IMR-90 (cell line): ENCODE measurements around the gene PSMB2. TPM values are rescaled to one million over a fixed set of nuclear protein-coding genes. Genes with fewer than 3 reads are reported as not detected.

Experiments
- ATAC-seq: fragments of 200-7000 bp; cut with Tn5 transposase; 2 replicates; pipeline ENCODE4 v1.9.1; 2020; ENCODE audit warnings: low read depth, mild to moderate bottlenecking, moderate library complexity
- BruUV-seq: library from RNA; stranded (reverse); fragments of 400-500 nt; replicated peaks from 2 replicates; lab custom pipeline; 2021; lab: Mats Ljungman, UMichigan
- CTCF ChIA-PET: fragments of 300-600 bp; formaldehyde crosslinking; extraction: SDS; loops from one replicate; lab custom pipeline; 2021; ENCODE audit warnings: antibody characterized with exemption; lab: Yijun Ruan, JAX
- POLR2A ChIA-PET: fragments of 300-600 bp; sonication (Branson Sonifier 250); formaldehyde crosslinking; loops from one replicate; lab custom pipeline; 2022; ENCODE audit warnings: antibody characterized with exemption; ENCODE audit not compliant: unreplicated experiment; lab: Charles Lee
- DNase-seq: peaks from one replicate; pipeline ENCODE4 v3.0.0; 2013
- H2AFZ ChIP-seq: replicated peaks from 2 replicates; pipeline ENCODE3; 2013; ENCODE audit warnings: low read length, mild to moderate bottlenecking; ENCODE audit not compliant: poor library complexity
- H2AK5ac ChIP-seq: 2 replicates; pipeline ENCODE4 v1.6.1; 2013; ENCODE audit warnings: low read depth, low read length, inconsistent platforms
- H2AK9ac ChIP-seq: replicated peaks from 2 replicates; pipeline ENCODE3; 2013; ENCODE audit warnings: mild to moderate bottlenecking, low read depth, low read length, moderate library complexity; ENCODE audit not compliant: poor library complexity
- H2BK120ac ChIP-seq: 2 replicates; pipeline ENCODE4 v1.6.1; 2013; ENCODE audit warnings: low read depth, low read length, inconsistent platforms
- H2BK15ac ChIP-seq: 3 replicates; pipeline ENCODE4 v1.6.1; 2013; ENCODE audit warnings: low read depth, low read length, inconsistent platforms
- H2BK20ac ChIP-seq: 2 replicates; pipeline ENCODE4 v1.6.1; 2013; ENCODE audit warnings: low read depth, mild to moderate bottlenecking, inconsistent platforms, low read length, moderate library complexity
- H2BK5ac ChIP-seq: 2 replicates; pipeline ENCODE4 v1.6.1; 2013; ENCODE audit warnings: mild to moderate bottlenecking, low read depth, low read length, inconsistent platforms; ENCODE audit not compliant: poor library complexity, severe bottlenecking
- H3K14ac ChIP-seq: replicated peaks from 2 replicates; pipeline ENCODE4 v1.6.1; 2013; ENCODE audit warnings: low read depth, low read length, inconsistent platforms
- H3K18ac ChIP-seq: 2 replicates; pipeline ENCODE4 v1.6.1; 2013; ENCODE audit warnings: low read depth, low read length, control low read depth
- H3K23ac ChIP-seq: 2 replicates; pipeline ENCODE4 v1.6.1; 2013; ENCODE audit warnings: low read depth, low read length, inconsistent platforms
- H3K27ac ChIP-seq: 2 replicates; pipeline ENCODE4 v1.5.1; 2013; ENCODE audit warnings: mild to moderate bottlenecking, control low read depth, low read length; ENCODE audit not compliant: insufficient read depth
- H3K27me3 ChIP-seq: 2 replicates; pipeline ENCODE4 v1.6.1; 2013; ENCODE audit warnings: low read length; ENCODE audit not compliant: control insufficient read depth, insufficient read depth
- H3K36me3 ChIP-seq: 2 replicates; pipeline ENCODE4 v1.6.1; 2013; ENCODE audit warnings: low read length, mixed read lengths; ENCODE audit not compliant: control insufficient read depth, insufficient read depth
- H3K4ac ChIP-seq: 2 replicates; pipeline ENCODE4 v1.6.1; 2013; ENCODE audit warnings: low read depth, low read length, inconsistent platforms
- H3K4me1 ChIP-seq: 2 replicates; pipeline ENCODE4 v1.6.1; 2013; ENCODE audit warnings: low read length, mixed read lengths; ENCODE audit not compliant: control insufficient read depth, insufficient read depth
- H3K4me2 ChIP-seq: 2 replicates; pipeline ENCODE4 v1.6.1; 2013; ENCODE audit warnings: low read depth, mild to moderate bottlenecking, control low read depth, low read length, moderate library complexity
- H3K4me3 ChIP-seq: 2 replicates; pipeline ENCODE4 v1.5.1; 2013; ENCODE audit warnings: low read depth, mild to moderate bottlenecking, control low read depth, low read length, moderate library complexity; ENCODE audit not compliant: insufficient read depth
- H3K56ac ChIP-seq: 2 replicates; pipeline ENCODE4 v1.6.1; 2013; ENCODE audit warnings: low read length, inconsistent platforms; ENCODE audit not compliant: insufficient read depth; ENCODE audit errors: extremely low read depth
- H3K79me1 ChIP-seq, 2 experiments: 2 replicates each; pipeline ENCODE4 v1.6.1; 2013; ENCODE audit warnings: low read length in 2 of 2, inconsistent platforms in 1 of 2, low read depth in 1 of 2
- H3K9ac ChIP-seq: 2 replicates; pipeline ENCODE4 v1.6.1; 2013; ENCODE audit warnings: low read depth, low read length, control low read depth
- H3K9me1 ChIP-seq: 2 replicates; pipeline ENCODE4 v1.6.1; 2013; ENCODE audit warnings: low read length, inconsistent platforms; ENCODE audit not compliant: insufficient read depth
- H3K9me3 ChIP-seq: 2 replicates; pipeline ENCODE4 v1.6.1; 2013; ENCODE audit warnings: low read length; ENCODE audit not compliant: control insufficient read depth, insufficient read depth
- H4K20me1 ChIP-seq: 2 replicates; pipeline ENCODE4 v1.6.1; 2013; ENCODE audit warnings: low read length, inconsistent platforms; ENCODE audit not compliant: insufficient read depth
- H4K5ac ChIP-seq: 2 replicates; pipeline ENCODE4 v1.6.1; 2013; ENCODE audit warnings: mild to moderate bottlenecking, low read depth, low read length, control low read depth
- H4K8ac ChIP-seq, 2 experiments: 2 replicates each; pipeline ENCODE4 v1.6.1; 2013; ENCODE audit warnings: low read depth in 2 of 2, low read length in 2 of 2, control low read depth in 1 of 2, inconsistent platforms in 1 of 2
- H4K91ac ChIP-seq: 2 replicates; pipeline ENCODE4 v1.6.1; 2013; ENCODE audit warnings: low read depth, low read length, inconsistent platforms; ENCODE audit not compliant: insufficient read depth
- BHLHE40 ChIP-seq: fragments of 150-350 bp; IDR thresholded peaks from 2 replicates; pipeline ENCODE4 v1.6.1; 2016; ENCODE audit warnings: mild to moderate bottlenecking, low read depth, low read length
- CEBPB ChIP-seq: IDR thresholded peaks from 2 replicates; pipeline ENCODE4 v1.6.1; 2012; ENCODE audit warnings: low read depth, low read length, improper control_type of control experiment
- CHD1 ChIP-seq: IDR thresholded peaks from 2 replicates; pipeline ENCODE4 v1.6.1; 2012; ENCODE audit warnings: low read depth, low read length, improper control_type of control experiment
- CTCF ChIP-seq: conservative IDR thresholded peaks from 2 replicates; pipeline ENCODE4 v1.5.1; 2012; ENCODE audit warnings: mild to moderate bottlenecking, low read depth, low read length, improper control_type of control experiment
- ELK1 ChIP-seq: fragments of 150-350 bp; IDR thresholded peaks from 2 replicates; pipeline ENCODE4 v1.6.1; 2016; ENCODE audit warnings: low read depth, mild to moderate bottlenecking, low read length, moderate library complexity, borderline replicate concordance
- FOS ChIP-seq: fragments of 150-350 bp; IDR thresholded peaks from 2 replicates; pipeline ENCODE4 v1.6.1; 2016; ENCODE audit warnings: low read depth, low read length
- MAFK ChIP-seq: IDR thresholded peaks from 2 replicates; pipeline ENCODE4 v1.6.1; 2012; ENCODE audit warnings: low read depth, low read length, improper control_type of control experiment
- MAZ ChIP-seq: IDR thresholded peaks from 2 replicates; pipeline ENCODE4 v1.6.1; 2012; ENCODE audit warnings: low read depth, mild to moderate bottlenecking, low read length, improper control_type of control experiment, moderate library complexity, borderline replicate concordance
- MXI1 ChIP-seq: IDR thresholded peaks from 2 replicates; pipeline ENCODE4 v1.6.1; 2012; ENCODE audit warnings: low read depth, mild to moderate bottlenecking, low read length, moderate library complexity, borderline replicate concordance
- NFE2L2 ChIP-seq: fragments of 150-350 bp; IDR thresholded peaks from 2 replicates; pipeline ENCODE4 v1.6.1; 2016; ENCODE audit warnings: low read depth, mild to moderate bottlenecking, low read length
- POLR2A ChIP-seq: IDR thresholded peaks from 2 replicates; pipeline ENCODE4 v1.6.1; 2012; ENCODE audit warnings: mild to moderate bottlenecking, low read depth, low read length
- RAD21 ChIP-seq: IDR thresholded peaks from 2 replicates; pipeline ENCODE4 v1.6.1; 2012; ENCODE audit warnings: low read length, improper control_type of control experiment
- RCOR1 ChIP-seq: IDR thresholded peaks from 2 replicates; pipeline ENCODE4 v1.6.1; 2012; ENCODE audit warnings: mild to moderate bottlenecking, low read length, improper control_type of control experiment; ENCODE audit not compliant: insufficient replicate concordance
- RFX5 ChIP-seq: IDR thresholded peaks from 2 replicates; pipeline ENCODE4 v1.8.0; 2012; ENCODE audit warnings: low read depth, mild to moderate bottlenecking, low read length, moderate library complexity
- SMC3 ChIP-seq: fragments of 150-350 bp; IDR thresholded peaks from 2 replicates; pipeline ENCODE4 v1.6.1; 2016; ENCODE audit warnings: low read depth, mild to moderate bottlenecking, antibody characterized with exemption, low read length, moderate library complexity
- USF2 ChIP-seq: fragments of 150-350 bp; IDR thresholded peaks from 2 replicates; pipeline ENCODE4 v1.6.1; 2017; ENCODE audit warnings: mild to moderate bottlenecking, antibody characterized with exemption, low read length, low read depth
- WGBS, 2 experiments: methylation state at CpG; one replicate each; pipeline versions ENCODE4 v1.1.5 to v1.1.7; 2013; ENCODE audit warnings: missing lambda C conversion rate in 2 of 2; ENCODE audit not compliant: insufficient read length in 1 of 2; ENCODE audit errors: extremely low coverage in 2 of 2; 5-methylcytosine and 5-hydroxymethylcytosine counted together
- dilution Hi-C: fragments of 300-500 bp; cut with HindIII; formaldehyde crosslinking; loops from one replicate; pipeline ENCODE4 v1.14.3; 2018; ENCODE audit warnings: low sequenced_read_pairs; ENCODE audit not compliant: unreplicated experiment
- in situ Hi-C: fragments of 300-500 bp; cut with MboI; formaldehyde crosslinking; loops from 3 replicates; pipeline ENCODE4 v1.14.3; 2019; ENCODE audit warnings: low sequenced_read_pairs, inconsistent platforms, mixed read lengths
- intact Hi-C: fragments of 100-400 bp; cut with micrococcal nuclease; formaldehyde crosslinking; loops from 2 replicates; pipeline ENCODE4 v1.10.0; 2022
- polyA plus RNA-seq, 3 experiments: library from polyadenylated mRNA; depleted of rRNA; stranded (reverse); fragments of >200 nt; gene quantifications; 2 replicates each; pipeline ENCODE4 v1.2.3, GENCODE V29; 2012; ENCODE audit warnings: low replicate concordance in 1 of 3
- total RNA-seq: library from RNA; depleted of rRNA; stranded (reverse); fragments of >200 nt; gene quantifications from 2 replicates; pipeline ENCODE4 v1.2.3, GENCODE V29; 2012

The PSMB2 gene
- total and polyA plus RNA-seq, 2 of the 4 experiments (the other 2 are of a cell fraction) = 23.8 to 86.2 TPM

GRCh38 chr1:35597870-35598269, 43.5 kb downstream of the PSMB2 start:
- H2AFZ ChIP-seq = no peak overlapping the region
- ChIA-PET POLR2A (no interaction called here), CTCF (no interaction called here)
- BruUV-seq = no TSS peak
- H3K27me3 ChIP-seq = no peaks in the 10 kb centered on the region
- H3K36me3 ChIP-seq = peaks cover 15% of the 10 kb centered on the region
- in situ Hi-C loops (no loop called here), intact Hi-C loops (no loop called here), dilution Hi-C loops (no loop called here)
- no CpG with 5 or more reads among the region's 5 CpGs for WGBS, 2 experiments
- H4K20me1 ChIP-seq = no peaks in the 10 kb centered on the region; the same call in 1 of the 2 replicates
- no peaks in the 10 kb centered on the region for H3K9me3 ChIP-seq
- H3K9me1 ChIP-seq = peaks cover 10% of the 10 kb centered on the region
- H4K5ac ChIP-seq = no peak overlapping the region
- H2AK5ac ChIP-seq = no peak overlapping the region
- H2AK9ac ChIP-seq = no peak overlapping the region
- H3K4me1 ChIP-seq = no peaks in the 10 kb centered on the region
- H2BK15ac ChIP-seq = no peak overlapping the region
- H3K18ac ChIP-seq = no peak overlapping the region
- no peak overlapping the region for H3K4me2 ChIP-seq
- ATAC-seq (no peak), DNase-seq (no peak)
- H3K9ac ChIP-seq = no peak overlapping the region
- H3K23ac ChIP-seq = no peak overlapping the region
- no peak overlapping the region for H4K91ac ChIP-seq
- no peak overlapping the region for H3K4ac ChIP-seq
- no peak overlapping the region for H2BK5ac ChIP-seq
- no peak overlapping the region for H3K56ac ChIP-seq
- no peak overlapping the region for H3K14ac ChIP-seq
- TF ChIP-seq MAZ = no peak
- no peak for TF ChIP-seq BHLHE40
- TF ChIP-seq CEBPB = no peak
- TF ChIP-seq RFX5 = no peak
- no peak for TF ChIP-seq ELK1
- no peak for TF ChIP-seq NFE2L2
- no peak for TF ChIP-seq RCOR1
- TF ChIP-seq CHD1 = no peak
- no peak for TF ChIP-seq FOS
- TF ChIP-seq RAD21 = no peak
- TF ChIP-seq USF2 = no peak
- TF ChIP-seq CTCF = no peak
- TF ChIP-seq SMC3 = no peak
- TF ChIP-seq POLR2A = no peak
- TF ChIP-seq MAFK = no peak
- no peak for TF ChIP-seq MXI1
- no peak overlapping the region for H2BK120ac ChIP-seq
- H3K4me3 ChIP-seq = no peak overlapping the region
- H4K8ac ChIP-seq = no peak overlapping the region
- H3K27ac ChIP-seq = no peak overlapping the region
- peaks cover 0 to 3% of the 10 kb centered on the region in 2 experiments; a peak in 1 of 4 replicates for H3K79me1 ChIP-seq
- H2BK20ac ChIP-seq = no peak overlapping the region
